ENCODE data around the gene PXYLP1. TPM values are rescaled to one million over a fixed set of nuclear protein-coding genes. Genes with fewer than 3 reads are reported as not detected.

PXYLP1 gene
- total and polyA plus RNA-seq, 2 donors (not counting 1 experiment from before 2014, with no cell fraction given): 1.4 to 4.5 TPM

DNA sequence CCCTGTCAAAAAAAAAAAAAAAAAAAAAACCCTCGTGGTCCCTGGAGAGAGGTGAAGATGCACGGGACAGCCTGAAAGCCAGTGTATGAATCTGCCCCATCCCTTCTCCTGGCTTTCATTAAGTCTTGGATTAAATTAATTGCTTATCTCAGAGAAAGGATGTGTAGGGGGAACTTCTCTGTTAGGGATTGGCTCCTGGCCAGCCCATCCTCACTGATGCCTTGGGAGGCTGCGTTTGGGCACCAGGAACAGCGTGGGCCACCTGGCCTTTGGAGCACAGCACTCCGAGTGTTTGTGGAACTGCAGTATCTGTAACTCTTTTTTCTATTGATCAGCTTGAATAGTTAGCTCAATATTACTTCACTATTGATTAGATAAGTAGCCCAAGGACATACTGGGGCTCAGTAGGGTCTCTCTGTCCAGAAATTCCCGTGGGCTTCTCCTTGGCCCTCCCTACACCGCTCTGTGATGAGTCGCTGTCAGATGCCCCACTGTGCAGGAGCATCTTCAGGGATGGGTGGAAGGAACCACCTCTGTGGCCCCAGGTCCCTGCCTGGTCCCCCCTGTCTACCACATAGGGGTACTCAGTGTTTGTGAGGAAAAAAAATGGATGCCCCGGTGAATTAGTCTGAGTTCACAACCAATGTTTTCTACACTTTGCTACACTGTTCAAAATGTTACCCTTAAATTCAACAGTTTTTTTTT lies 2.0 kb downstream of the PXYLP1 start:
- ATAC-seq (ENCODE audit: low read depth) (no peak), DNase-seq (no peak)
- no peak overlapping the region for H3K4me3 ChIP-seq (ENCODE audit: control extremely low read depth in 1 of 5, extremely low read depth in 1 of 5, insufficient read depth in 1 of 5, low read depth in 2 of 5, low read length in 4 of 5)
- Mint-ChIP-seq H3K27ac (no peak overlapping the region), H3K4me1 (peaks cover 18% of the 10 kb centered on the region), H3K27me3 (no peaks in the 10 kb centered on the region), H3K4me3 (peak overlapping the region; percentile 81), H3K9me3 (ENCODE audit: insufficient read depth) (no peaks in the 10 kb centered on the region)
- no peaks in the 10 kb centered on the region for H3K36me3 ChIP-seq (replicated peaks in 1 of 2; ENCODE audit: control extremely low read depth in 1 of 2, control insufficient read depth in 1 of 2, extremely low read depth in 1 of 2, insufficient read depth in 2 of 2, low read length in 1 of 2)
- no peak overlapping the region for H3K27ac ChIP-seq (ENCODE audit: low read length in 2 of 2)
- H3K4me2 ChIP-seq (replicated peaks; ENCODE audit: low read depth, low read length, poor library complexity, severe bottlenecking): no peak overlapping the region
- intact Hi-C loops (cut with micrococcal nuclease): loop anchor here (10.0 kb wide), 1 partner anchor 221 kb away; no protein-coding TSS in a partner anchor
- H3K9me3 ChIP-seq (ENCODE audit: control extremely low read depth in 1 of 3, control insufficient read depth in 2 of 3, insufficient read depth in 1 of 3, low read length in 2 of 3): no peaks in the 10 kb centered on the region
- 98% methylated on average over 5 of the region's 9 CpGs for WGBS (ENCODE audit: insufficient coverage)
- H3K9ac ChIP-seq (ENCODE audit: low read length): no peak overlapping the region
- H3K27me3 ChIP-seq (replicated peaks in 1 of 4; ENCODE audit: control extremely low read depth in 1 of 4, control insufficient read depth in 3 of 4, insufficient read depth in 4 of 4, low read length in 3 of 4): peaks cover 0 to 4% (median 0%) of the 10 kb centered on the region in 4 experiments
- peaks cover 9 to 16% of the 10 kb centered on the region in 2 donors for H3K4me1 ChIP-seq (ENCODE audit: control insufficient read depth in 2 of 2, insufficient read depth in 2 of 2, low read length in 2 of 2)
- ChIA-PET POLR2A (no interaction called here), CTCF (interaction anchor here (0.6 to 3.4 kb wide), 4 partner anchors 46 to 339 kb away, joined by 3 to 17 read pairs (median 4); no protein-coding TSS in a partner anchor)
- no peaks in the 10 kb centered on the region for H3K79me2 ChIP-seq (ENCODE audit: control insufficient read depth, insufficient read depth, low read length)
- H4K20me1 ChIP-seq (ENCODE audit: control insufficient read depth, insufficient read depth, low read length, poor library complexity, severe bottlenecking): no peaks in the 10 kb centered on the region
- TF ChIP-seq EZH2 (IDR thresholded peaks at IDR 0.05; ENCODE audit: borderline replicate concordance, insufficient read depth, low read depth, low read length, poor library complexity, severe bottlenecking): no peak
- TF ChIP-seq, protein P1, sequence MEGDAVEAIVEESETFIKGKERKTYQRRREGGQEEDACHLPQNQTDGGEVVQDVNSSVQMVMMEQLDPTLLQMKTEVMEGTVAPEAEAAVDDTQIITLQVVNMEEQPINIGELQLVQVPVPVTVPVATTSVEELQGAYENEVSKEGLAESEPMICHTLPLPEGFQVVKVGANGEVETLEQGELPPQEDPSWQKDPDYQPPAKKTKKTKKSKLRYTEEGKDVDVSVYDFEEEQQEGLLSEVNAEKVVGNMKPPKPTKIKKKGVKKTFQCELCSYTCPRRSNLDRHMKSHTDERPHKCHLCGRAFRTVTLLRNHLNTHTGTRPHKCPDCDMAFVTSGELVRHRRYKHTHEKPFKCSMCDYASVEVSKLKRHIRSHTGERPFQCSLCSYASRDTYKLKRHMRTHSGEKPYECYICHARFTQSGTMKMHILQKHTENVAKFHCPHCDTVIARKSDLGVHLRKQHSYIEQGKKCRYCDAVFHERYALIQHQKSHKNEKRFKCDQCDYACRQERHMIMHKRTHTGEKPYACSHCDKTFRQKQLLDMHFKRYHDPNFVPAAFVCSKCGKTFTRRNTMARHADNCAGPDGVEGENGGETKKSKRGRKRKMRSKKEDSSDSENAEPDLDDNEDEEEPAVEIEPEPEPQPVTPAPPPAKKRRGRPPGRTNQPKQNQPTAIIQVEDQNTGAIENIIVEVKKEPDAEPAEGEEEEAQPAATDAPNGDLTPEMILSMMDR (IDR thresholded peaks at IDR 0.05): no peak
- no peak overlapping the region for H2AFZ ChIP-seq (ENCODE audit: insufficient read depth, low read depth, low read length, poor library complexity, severe bottlenecking)

DNA sequence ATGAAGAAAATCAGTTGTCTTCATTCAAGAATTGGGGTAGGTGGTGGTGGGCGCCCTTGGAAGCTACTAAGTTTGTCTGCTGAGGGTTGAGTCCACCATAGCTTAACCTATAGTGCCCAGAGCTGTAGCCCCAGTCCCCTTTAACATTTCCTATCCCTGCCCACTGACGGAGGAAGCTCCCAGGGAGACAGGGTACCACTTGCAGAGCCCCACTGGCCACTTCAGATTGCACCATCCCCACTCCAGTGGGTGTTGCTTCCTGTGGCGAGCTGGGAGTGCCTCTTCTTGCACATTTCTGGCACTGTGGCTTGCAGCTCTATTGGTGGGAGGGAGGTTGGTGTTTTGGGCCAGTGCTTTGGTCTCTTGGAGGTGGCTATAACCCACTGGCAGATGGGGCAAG lies 2.7 kb downstream of the PXYLP1 start:
- Histone ChIP-seq H3K4me1 (ENCODE audit: control insufficient read depth in 2 of 2, insufficient read depth in 2 of 2, low read length in 2 of 2) (peaks cover 9 to 16% of the 10 kb centered on the region in 2 donors), H3K79me2 (ENCODE audit: control insufficient read depth, insufficient read depth, low read length) (no peaks in the 10 kb centered on the region), H3K9ac (ENCODE audit: low read length) (no peak overlapping the region), H2AFZ (ENCODE audit: insufficient read depth, low read depth, low read length, poor library complexity, severe bottlenecking) (no peak overlapping the region), H3K4me2 (replicated peaks; ENCODE audit: low read depth, low read length, poor library complexity, severe bottlenecking) (no peak overlapping the region), H3K27me3 (replicated peaks in 1 of 4; ENCODE audit: control extremely low read depth in 1 of 4, control insufficient read depth in 3 of 4, insufficient read depth in 4 of 4, low read length in 3 of 4) (peaks cover 0 to 4% (median 0%) of the 10 kb centered on the region in 4 experiments), H4K20me1 (ENCODE audit: control insufficient read depth, insufficient read depth, low read length, poor library complexity, severe bottlenecking) (no peaks in the 10 kb centered on the region), H3K36me3 (replicated peaks in 1 of 2; ENCODE audit: control extremely low read depth in 1 of 2, control insufficient read depth in 1 of 2, extremely low read depth in 1 of 2, insufficient read depth in 2 of 2, low read length in 1 of 2) (no peaks in the 10 kb centered on the region), H3K9me3 (ENCODE audit: control extremely low read depth in 1 of 3, control insufficient read depth in 2 of 3, insufficient read depth in 1 of 3, low read length in 2 of 3) (no peaks in the 10 kb centered on the region), H3K27ac (ENCODE audit: low read length in 2 of 2) (no peak overlapping the region), H3K4me3 (ENCODE audit: control extremely low read depth in 1 of 5, extremely low read depth in 1 of 5, insufficient read depth in 1 of 5, low read depth in 2 of 5, low read length in 4 of 5) (no peak overlapping the region)
- H3K4me1 Mint-ChIP-seq: peaks cover 18% of the 10 kb centered on the region
- TF ChIP-seq EZH2 (IDR thresholded peaks at IDR 0.05; ENCODE audit: borderline replicate concordance, insufficient read depth, low read depth, low read length, poor library complexity, severe bottlenecking): no peak
- TF ChIP-seq, protein P1 (IDR thresholded peaks at IDR 0.05): no peak
- DNase-seq: no peak
- POLR2A ChIA-PET: no interaction called here
- WGBS (ENCODE audit: insufficient coverage): no CpG with 5 or more reads among the region's 3 CpGs
- H3K9me3 Mint-ChIP-seq (ENCODE audit: insufficient read depth): no peaks in the 10 kb centered on the region
- intact Hi-C loops (cut with micrococcal nuclease): loop anchor here (10.0 kb wide), 1 partner anchor 221 kb away; no protein-coding TSS in a partner anchor
- no peak overlapping the region for H3K27ac Mint-ChIP-seq
- no peak for ATAC-seq (ENCODE audit: low read depth)
- CTCF ChIA-PET: interaction anchor here (1.0 to 1.7 kb wide), 2 partner anchors 45 to 217 kb away, joined by 3 to 4 read pairs; no protein-coding TSS in a partner anchor
- no peak overlapping the region for H3K4me3 Mint-ChIP-seq
- H3K27me3 Mint-ChIP-seq: no peaks in the 10 kb centered on the region

Data from B cell (primary cell).